Measurements from ENCODE around the gene SNAP23. TPM values are rescaled to one million over a fixed set of nuclear protein-coding genes. Genes with fewer than 3 reads are reported as not detected.

SNAP23 gene
- total and polyA plus RNA-seq, 10 donors = 60.8 to 151 (median 103) TPM

DNA sequence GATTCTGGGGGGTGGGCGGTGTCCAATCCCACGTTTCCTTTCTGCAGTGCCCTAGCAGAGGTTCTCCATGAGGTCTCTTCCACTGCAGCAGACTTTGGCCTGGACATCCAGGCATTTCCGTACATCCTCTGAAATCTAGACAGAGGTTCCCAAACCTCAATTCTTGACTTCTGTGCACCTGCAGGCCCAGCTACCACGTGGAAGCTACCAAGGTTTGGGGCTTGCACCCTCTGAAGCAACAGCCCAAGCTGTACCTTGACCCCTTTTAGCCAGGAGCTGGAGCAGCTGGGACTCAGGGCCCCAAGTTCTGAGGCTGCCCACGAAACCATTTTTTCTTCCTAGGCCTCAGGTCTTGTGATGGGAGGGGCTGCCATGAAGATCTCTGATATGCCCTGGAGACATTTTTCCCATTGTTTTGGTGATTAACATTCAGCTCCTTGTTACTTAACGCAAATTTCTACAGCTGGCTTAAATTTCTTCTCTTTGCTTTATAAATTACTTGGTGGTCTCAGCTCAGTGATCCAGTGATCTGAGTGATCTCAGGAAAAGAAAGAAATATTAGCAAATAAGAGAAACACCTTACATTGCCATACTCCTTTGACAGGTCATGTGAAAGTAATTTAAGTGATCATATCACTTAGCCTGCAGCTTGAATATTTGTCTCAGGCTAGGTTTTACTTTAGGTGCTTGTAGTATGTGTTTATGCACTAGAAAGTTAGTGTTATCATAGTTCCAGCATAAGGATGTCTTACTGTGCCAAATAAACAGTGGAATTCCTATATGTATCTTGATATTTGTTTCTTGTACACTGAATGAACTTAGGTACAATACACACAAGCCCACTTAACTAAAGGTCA lies 3.0 kb downstream of the SNAP23 start:
- 63 to 84% (median 67%) methylated on average over 6 of the region's 6 CpGs for WGBS, 5 donors
- intact Hi-C loops (cut with DNase I; ENCODE audit: low total_unique reads) = no loop called here
- peak overlapping the region in 6 of 8 donors; percentile 20 to 96 (median 58) for H3K27ac ChIP-seq
- TF ChIP-seq, protein P1, sequence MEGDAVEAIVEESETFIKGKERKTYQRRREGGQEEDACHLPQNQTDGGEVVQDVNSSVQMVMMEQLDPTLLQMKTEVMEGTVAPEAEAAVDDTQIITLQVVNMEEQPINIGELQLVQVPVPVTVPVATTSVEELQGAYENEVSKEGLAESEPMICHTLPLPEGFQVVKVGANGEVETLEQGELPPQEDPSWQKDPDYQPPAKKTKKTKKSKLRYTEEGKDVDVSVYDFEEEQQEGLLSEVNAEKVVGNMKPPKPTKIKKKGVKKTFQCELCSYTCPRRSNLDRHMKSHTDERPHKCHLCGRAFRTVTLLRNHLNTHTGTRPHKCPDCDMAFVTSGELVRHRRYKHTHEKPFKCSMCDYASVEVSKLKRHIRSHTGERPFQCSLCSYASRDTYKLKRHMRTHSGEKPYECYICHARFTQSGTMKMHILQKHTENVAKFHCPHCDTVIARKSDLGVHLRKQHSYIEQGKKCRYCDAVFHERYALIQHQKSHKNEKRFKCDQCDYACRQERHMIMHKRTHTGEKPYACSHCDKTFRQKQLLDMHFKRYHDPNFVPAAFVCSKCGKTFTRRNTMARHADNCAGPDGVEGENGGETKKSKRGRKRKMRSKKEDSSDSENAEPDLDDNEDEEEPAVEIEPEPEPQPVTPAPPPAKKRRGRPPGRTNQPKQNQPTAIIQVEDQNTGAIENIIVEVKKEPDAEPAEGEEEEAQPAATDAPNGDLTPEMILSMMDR (IDR thresholded peaks at IDR 0.05 in 8 of 11, conservative IDR thresholded peaks at IDR 0.05 in 3 of 11) = no peak
- no peak for TF ChIP-seq POLR2AphosphoS5 (IDR thresholded peaks at IDR 0.05)
- no peak for TF ChIP-seq POLR2A (IDR thresholded peaks at IDR 0.05)
- DNase-seq = no peak
- no peaks in the 10 kb centered on the region for H3K27me3 ChIP-seq (replicated peaks in 1 of 7)
- H3K4me3 ChIP-seq = no peak overlapping the region
- H3K4me1 ChIP-seq = peaks cover 74 to 97% (median 91%) of the 10 kb centered on the region in 6 donors
- peaks cover 0 to 6% (median 0%) of the 10 kb centered on the region in 6 donors for H3K36me3 ChIP-seq
- H3K9me3 ChIP-seq = no peaks in the 10 kb centered on the region

DNA sequence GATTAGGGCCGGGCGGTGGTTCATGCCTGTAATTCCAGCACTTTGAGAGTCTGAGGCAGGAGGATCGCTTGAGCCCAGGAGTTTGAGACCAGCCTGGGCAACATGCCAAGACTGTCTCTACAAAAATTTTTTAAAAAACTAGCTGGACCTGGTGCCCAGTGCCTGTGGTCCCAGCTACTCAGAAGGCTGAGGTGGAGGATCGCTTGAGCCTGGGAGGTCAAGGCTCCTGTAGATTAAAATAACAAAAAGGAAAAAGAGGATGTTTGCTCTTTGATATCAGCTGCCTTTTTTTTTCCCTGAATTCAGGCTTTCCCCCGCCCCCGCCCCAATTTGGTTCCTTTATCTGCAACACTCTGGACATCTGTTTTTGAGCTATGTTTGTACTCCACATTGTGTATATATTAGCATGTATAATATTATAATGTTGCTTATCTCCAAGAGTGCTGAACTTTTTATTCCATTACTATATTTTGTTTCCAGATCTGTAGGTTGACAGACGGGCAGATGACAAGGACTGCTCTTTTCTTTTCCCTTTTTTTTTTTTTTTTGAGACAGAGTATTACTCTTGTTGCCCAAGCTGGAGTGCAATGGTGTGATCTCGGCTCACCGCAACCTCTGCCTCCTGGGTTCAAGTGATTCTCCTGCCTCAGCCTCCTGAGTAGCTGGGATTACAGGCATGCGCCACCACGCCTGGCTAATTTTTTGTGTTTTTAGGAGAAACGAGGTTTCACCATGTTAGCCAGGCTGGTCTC lies 4.6 kb downstream of the SNAP23 start:
- peaks cover 72 to 97% (median 91%) of the 10 kb centered on the region in 6 donors for H3K4me1 ChIP-seq
- peak overlapping the region in 1 of 8 donors; percentile 2 for H3K4me3 ChIP-seq
- H3K9me3 ChIP-seq = no peaks in the 10 kb centered on the region
- H3K36me3 ChIP-seq = peaks cover 0 to 7% (median 0%) of the 10 kb centered on the region in 6 donors
- no peaks in the 10 kb centered on the region for H3K27me3 ChIP-seq (replicated peaks in 1 of 7)
- WGBS, 5 donors = 61 to 74% (median 67%) methylated on average over 12 of the region's 12 CpGs
- H3K27ac ChIP-seq = peak overlapping the region in 7 of 8 donors; percentile 44 to 96 (median 59)
- intact Hi-C loops (cut with DNase I; ENCODE audit: low total_unique reads) = no loop called here
- no peak for DNase-seq
- TF ChIP-seq POLR2A (IDR thresholded peaks at IDR 0.05) (no peak), POLR2AphosphoS5 (IDR thresholded peaks at IDR 0.05) (no peak)
- TF ChIP-seq, protein P1 (IDR thresholded peaks at IDR 0.05 in 8 of 11, conservative IDR thresholded peaks at IDR 0.05 in 3 of 11) = no peak

DNA sequence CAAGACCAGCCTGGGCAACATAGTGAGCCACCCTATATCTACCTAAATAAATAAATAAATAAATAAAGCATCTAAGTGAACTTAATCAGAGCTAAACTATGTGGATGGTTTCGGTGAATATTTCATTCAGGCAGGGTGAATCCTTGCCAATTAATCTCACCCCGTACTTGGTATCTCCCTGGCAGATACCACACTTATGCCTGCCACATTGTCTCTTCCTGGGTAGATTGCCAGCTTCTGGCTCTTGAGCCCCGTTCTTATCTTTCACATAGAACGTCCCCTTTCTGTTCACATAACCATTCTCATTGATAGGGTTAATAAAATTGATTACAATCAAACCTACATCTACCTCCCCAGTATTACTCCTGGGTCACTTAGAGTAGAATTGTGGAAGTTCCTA lies 7.0 kb downstream of the SNAP23 start:
- DNase-seq = no peak
- Histone ChIP-seq H3K36me3 (peaks cover 0 to 19% (median 0%) of the 10 kb centered on the region in 6 donors), H3K4me1 (peaks cover 60 to 99% (median 82%) of the 10 kb centered on the region in 6 donors), H3K27ac (peak overlapping the region in 4 of 8 donors; percentile 52 to 67 (median 59)), H3K9me3 (no peaks in the 10 kb centered on the region), H3K27me3 (replicated peaks in 1 of 7) (no peaks in the 10 kb centered on the region), H3K4me3 (no peak overlapping the region)
- intact Hi-C loops (cut with DNase I; ENCODE audit: low total_unique reads) = no loop called here
- WGBS, 5 donors = 72 to 87% (median 78%) methylated on average over 4 of the region's 4 CpGs
- TF ChIP-seq POLR2AphosphoS5 (IDR thresholded peaks at IDR 0.05) (no peak), POLR2A (IDR thresholded peaks at IDR 0.05) (no peak)
- TF ChIP-seq, protein P1 (IDR thresholded peaks at IDR 0.05 in 8 of 11, conservative IDR thresholded peaks at IDR 0.05 in 3 of 11) = no peak
